Esophagus squamous epithelium (tissue), 4 donors: ENCODE measurements around the gene MTCH1.

Experiments used
- CTCF ChIP-seq, 6 experiments: fragments of 450-650 bp in 4 of 6; fragments of 200-600 bp in 2 of 6; sonication (generic) in 2 of 6; IDR thresholded peaks; one replicate each; pipeline ENCODE4 v1.5.1; 2016 to 2019; ENCODE audit warnings: antibody characterized with exemption in 6 of 6, mild to moderate bottlenecking in 4 of 6, moderate library complexity in 4 of 6
- POLR2A ChIP-seq, 4 donors: fragments of 450-650 bp; IDR thresholded peaks; one replicate each; pipeline ENCODE4 v1.6.1; 2017; ENCODE audit warnings: antibody characterized with exemption in 4 of 4, mild to moderate bottlenecking in 4 of 4, moderate library complexity in 3 of 4

- no peak for TF ChIP-seq POLR2A (IDR thresholded peaks at IDR 0.05)
- no peak for TF ChIP-seq CTCF (IDR thresholded peaks at IDR 0.05)
Observed at GRCh38 chr6:36969240-36969691, 16.7 kb downstream of the MTCH1 start.
